Astrocyte (in vitro differentiated cells and primary cell): ENCODE data around the gene JAKMIP1. TPM values are rescaled to one million over a fixed set of nuclear protein-coding genes. Genes with fewer than 3 reads are reported as not detected.

Experiments used
- DNase-seq: peaks from one replicate; pipeline ENCODE4 v3.0.0-alpha.2; 2010; ENCODE audit warnings: low read depth
- FAIRE-seq: peaks from 2 replicates; lab custom pipeline; 2011; peaks lifted over from hg19 to GRCh38; lab: Jason Lieb, UNC
- H2AFZ ChIP-seq: 2 replicates; pipeline ENCODE4 v1.6.0; 2012; ENCODE audit warnings: low read depth, low read length, inconsistent platforms
- H3K27ac ChIP-seq: 2 replicates; pipeline ENCODE4 v1.5.1; 2011; ENCODE audit warnings: low read depth, low read length, inconsistent platforms
- H3K27me3 ChIP-seq: 2 replicates; pipeline ENCODE4 v1.6.0; 2011; ENCODE audit warnings: low read length, inconsistent platforms; ENCODE audit not compliant: insufficient read depth
- H3K36me3 ChIP-seq: 2 replicates; pipeline ENCODE4 v1.5.1; 2011; ENCODE audit warnings: low read length, inconsistent platforms; ENCODE audit not compliant: insufficient read depth
- H3K4me1 ChIP-seq: 2 replicates; pipeline ENCODE4 v1.5.1; 2011; ENCODE audit warnings: low read length, inconsistent platforms; ENCODE audit not compliant: insufficient read depth
- H3K4me2 ChIP-seq: 2 replicates; pipeline ENCODE4 v1.6.0; 2012; ENCODE audit warnings: low read length, inconsistent platforms
- H3K4me3 ChIP-seq: 2 replicates; pipeline ENCODE4 v1.5.1; 2011; ENCODE audit warnings: low read depth, mild to moderate bottlenecking, low read length, inconsistent platforms; ENCODE audit not compliant: insufficient read depth
- H3K79me2 ChIP-seq: 2 replicates; pipeline ENCODE4 v1.6.0; 2012; ENCODE audit warnings: mild to moderate bottlenecking, low read length, inconsistent platforms; ENCODE audit not compliant: insufficient read depth
- H3K9ac ChIP-seq: 2 replicates; pipeline ENCODE4 v1.6.0; 2012; ENCODE audit warnings: mild to moderate bottlenecking, low read length, inconsistent platforms
- H3K9me3 ChIP-seq: 2 replicates; pipeline ENCODE4 v1.5.1; 2012; ENCODE audit warnings: low read depth, mild to moderate bottlenecking, low read length, inconsistent platforms; ENCODE audit not compliant: insufficient read depth
- H4K20me1 ChIP-seq: 2 replicates; pipeline ENCODE4 v1.6.0; 2012; ENCODE audit warnings: low read length, inconsistent platforms; ENCODE audit not compliant: insufficient read depth
- H3K27ac Mint-ChIP-seq: one replicate; pipeline ENCODE4 v1.8.0; 2021; ENCODE audit warnings: mild to moderate bottlenecking, mixed read lengths; ENCODE audit not compliant: unreplicated experiment
- H3K27me3 Mint-ChIP-seq: one replicate; pipeline ENCODE4 v1.8.0; 2021; ENCODE audit warnings: low read depth, mixed read lengths; ENCODE audit not compliant: unreplicated experiment
- H3K36me3 Mint-ChIP-seq: one replicate; pipeline ENCODE4 v1.8.0; 2021; ENCODE audit warnings: low read depth, mixed read lengths; ENCODE audit not compliant: unreplicated experiment
- H3K4me1 Mint-ChIP-seq: one replicate; pipeline ENCODE4 v1.8.0; 2021; ENCODE audit warnings: low read depth, mixed read lengths; ENCODE audit not compliant: unreplicated experiment
- H3K4me3 Mint-ChIP-seq: one replicate; pipeline ENCODE4 v1.8.0; 2021; ENCODE audit warnings: mild to moderate bottlenecking, moderate library complexity, mixed read lengths; ENCODE audit not compliant: unreplicated experiment
- H3K9me3 Mint-ChIP-seq: one replicate; pipeline ENCODE4 v1.8.0; 2021; ENCODE audit warnings: mild to moderate bottlenecking, mixed read lengths; ENCODE audit not compliant: unreplicated experiment
- CTCF ChIP-seq: IDR thresholded peaks from 2 replicates; pipeline ENCODE4 v1.5.1; 2011; ENCODE audit warnings: low read depth, mild to moderate bottlenecking, inconsistent platforms, low read length, moderate library complexity; ENCODE audit not compliant: insufficient read depth
- EZH2 ChIP-seq: IDR thresholded peaks from 2 replicates; pipeline ENCODE4 v1.6.1; 2012; ENCODE audit warnings: mild to moderate bottlenecking, low read length, inconsistent platforms; ENCODE audit not compliant: insufficient read depth
- total RNA-seq: library from RNA; stranded (reverse); gene quantifications from 2 replicates; pipeline ENCODE4 v1.2.1, GENCODE V29; 2021

Gene JAKMIP1
- total RNA-seq, 1 donor from 2014 or later: 0.50 TPM

DNA sequence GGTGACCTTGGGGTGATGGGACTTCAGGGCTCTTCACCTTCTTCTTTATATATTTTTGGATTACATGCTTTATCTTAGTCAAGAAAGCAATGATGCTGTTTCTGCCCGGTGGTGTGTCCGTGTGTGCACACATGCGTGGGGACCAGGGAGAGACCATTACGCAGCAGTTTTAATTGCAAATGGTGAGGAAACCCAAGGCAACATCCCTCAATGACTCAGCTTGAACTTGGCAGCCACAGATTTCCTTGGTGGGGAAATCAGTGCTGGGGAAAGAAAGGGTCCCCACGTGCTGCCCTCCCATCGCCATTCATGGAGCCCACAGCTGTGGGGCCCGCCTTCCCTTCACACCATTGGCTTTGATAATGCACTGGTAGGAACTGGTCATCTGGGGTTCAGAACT is 136.0 kb downstream of the JAKMIP1 start:
- no peaks in the 10 kb centered on the region for H4K20me1 ChIP-seq
- H3K9me3 ChIP-seq: peaks cover 13% of the 10 kb centered on the region
- H3K27ac ChIP-seq: no peak overlapping the region
- peaks cover 17% of the 10 kb centered on the region for H3K9me3 Mint-ChIP-seq
- H3K27ac Mint-ChIP-seq: no peak overlapping the region
- H3K4me1 Mint-ChIP-seq: peaks cover 1% of the 10 kb centered on the region
- no peak overlapping the region for H3K9ac ChIP-seq
- no peaks in the 10 kb centered on the region for H3K36me3 ChIP-seq
- FAIRE-seq (no peak), DNase-seq (no peak)
- no peaks in the 10 kb centered on the region for H3K4me1 ChIP-seq
- no peak for TF ChIP-seq CTCF
- TF ChIP-seq EZH2: no peak
- H3K27me3 ChIP-seq: no peaks in the 10 kb centered on the region
- H3K4me2 ChIP-seq: no peak overlapping the region
- H3K27me3 Mint-ChIP-seq: peaks cover 45% of the 10 kb centered on the region
- no peaks in the 10 kb centered on the region for H3K79me2 ChIP-seq
- H3K36me3 Mint-ChIP-seq: peaks cover 6% of the 10 kb centered on the region
- no peak overlapping the region for H3K4me3 Mint-ChIP-seq
- no peak overlapping the region for H2AFZ ChIP-seq
- no peak overlapping the region for H3K4me3 ChIP-seq

DNA sequence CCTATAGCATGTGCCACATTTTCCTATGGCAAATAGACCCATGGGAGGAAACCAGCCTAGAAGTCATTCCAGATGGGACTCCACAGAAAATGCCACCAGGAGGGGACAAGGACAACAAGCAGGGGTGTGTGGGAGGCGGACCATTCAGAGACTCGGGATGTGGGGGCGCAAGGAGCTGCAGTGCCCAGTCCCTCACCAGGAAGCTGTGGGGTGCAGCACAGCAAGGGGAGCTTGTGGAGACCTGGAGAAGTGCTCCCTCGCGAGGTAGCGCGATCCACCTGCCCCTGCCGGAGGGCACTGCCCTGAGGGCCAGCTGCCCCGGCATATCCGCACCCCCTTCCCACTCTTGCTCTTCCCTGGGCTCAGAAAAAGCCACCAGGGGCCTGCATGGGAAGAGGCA is 136.7 kb downstream of the JAKMIP1 start:
- Mint-ChIP-seq H3K36me3 (peaks cover 6% of the 10 kb centered on the region), H3K4me1 (peaks cover 1% of the 10 kb centered on the region), H3K27ac (no peak overlapping the region), H3K4me3 (no peak overlapping the region), H3K9me3 (peaks cover 23% of the 10 kb centered on the region), H3K27me3 (peaks cover 42% of the 10 kb centered on the region)
- H3K79me2 ChIP-seq: no peaks in the 10 kb centered on the region
- no peak overlapping the region for H3K9ac ChIP-seq
- no peaks in the 10 kb centered on the region for H3K27me3 ChIP-seq
- H3K4me2 ChIP-seq: no peak overlapping the region
- FAIRE-seq (no peak), DNase-seq (no peak)
- H3K27ac ChIP-seq: no peak overlapping the region
- TF ChIP-seq EZH2 (no peak), CTCF (no peak)
- H3K9me3 ChIP-seq: peaks cover 19% of the 10 kb centered on the region
- no peaks in the 10 kb centered on the region for H4K20me1 ChIP-seq
- H3K36me3 ChIP-seq: no peaks in the 10 kb centered on the region
- no peak overlapping the region for H3K4me3 ChIP-seq
- H3K4me1 ChIP-seq: no peaks in the 10 kb centered on the region
- no peak overlapping the region for H2AFZ ChIP-seq

GRCh38 chr4:6062133-6062532 is 138.2 kb downstream of the JAKMIP1 start:
- peaks cover 34% of the 10 kb centered on the region for H3K27me3 Mint-ChIP-seq
- Histone ChIP-seq H4K20me1 (no peaks in the 10 kb centered on the region), H3K4me3 (no peak overlapping the region), H3K4me2 (no peak overlapping the region), H3K27me3 (no peaks in the 10 kb centered on the region), H3K9ac (no peak overlapping the region), H3K9me3 (peaks cover 29% of the 10 kb centered on the region), H3K36me3 (no peaks in the 10 kb centered on the region), H2AFZ (no peak overlapping the region), H3K27ac (no peak overlapping the region), H3K4me1 (no peaks in the 10 kb centered on the region), H3K79me2 (no peaks in the 10 kb centered on the region)
- H3K4me3 Mint-ChIP-seq: no peak overlapping the region
- peaks cover 1% of the 10 kb centered on the region for H3K4me1 Mint-ChIP-seq
- H3K27ac Mint-ChIP-seq: no peak overlapping the region
- DNase-seq: no peak
- FAIRE-seq: no peak
- TF ChIP-seq CTCF (no peak), EZH2 (no peak)
- H3K9me3 Mint-ChIP-seq: peaks cover 30% of the 10 kb centered on the region
- peaks cover 6% of the 10 kb centered on the region for H3K36me3 Mint-ChIP-seq
